Measurements from ENCODE around the gene ISG20.

GRCh38 chr15:88648357-88649214, 9.8 kb downstream of the ISG20 start:
- TF ChIP-seq CTCF (IDR thresholded peaks at IDR 0.05; ENCODE audit: low read depth, low read length, missing input control) (no peak), RXRA (IDR thresholded peaks at IDR 0.05) (peak; percentile 87 to 91), JUND (IDR thresholded peaks at IDR 0.05) (peak; percentile 64 to 90), EGR1 (IDR thresholded peaks at IDR 0.05; ENCODE audit: low read depth in 2 of 2) (no peak), MAX (IDR thresholded peaks at IDR 0.05) (no peak), GABPA (IDR thresholded peaks at IDR 0.05 in 1 of 2, conservative IDR thresholded peaks at IDR 0.05 in 1 of 2) (no peak), RAD21 (IDR thresholded peaks at IDR 0.05) (peak; percentile 17 to 39), ZBTB33 (IDR thresholded peaks at IDR 0.05) (no peak), REST (IDR thresholded peaks at IDR 0.05) (no peak), ATF3 (IDR thresholded peaks at IDR 0.05) (no peak), YY1 (IDR thresholded peaks at IDR 0.05) (peak; percentile 33), TAF1 (conservative IDR thresholded peaks at IDR 0.05) (no peak)
